Uterus (tissue), 4 donors: ENCODE measurements around the gene PCIF1. TPM values are rescaled to one million over a fixed set of nuclear protein-coding genes. Genes with fewer than 3 reads are reported as not detected.

Experiments used
- DNase-seq, 2 donors: peaks; one replicate each; pipeline ENCODE4 v3.0.0-alpha.2; 2019 to 2020
- H3K27ac ChIP-seq, 2 donors: fragments of 200-600 bp; sonication (generic); 1 replicate in 1 of 2; 2 replicates in 1 of 2; pipeline ENCODE4 v1.5.1; 2016 to 2018
- H3K27me3 ChIP-seq, 2 donors: fragments of 200-600 bp; sonication (generic); one replicate each; pipeline ENCODE4 v1.5.1; 2018 to 2019; ENCODE audit warnings: control low read depth in 1 of 2
- H3K36me3 ChIP-seq, 2 donors: fragments of 200-600 bp; sonication (generic); one replicate each; pipeline ENCODE4 v1.5.1; 2019; ENCODE audit warnings: control low read depth in 1 of 2
- H3K4me1 ChIP-seq, 2 donors: fragments of 200-600 bp; sonication (generic); one replicate each; pipeline ENCODE4 v1.5.1; 2018 to 2019; ENCODE audit warnings: control low read depth in 1 of 2
- H3K4me3 ChIP-seq, 2 donors: fragments of 200-600 bp; sonication (generic); 1 replicate in 1 of 2; 2 replicates in 1 of 2; pipeline ENCODE4 v1.5.1; 2018 to 2019; ENCODE audit warnings: mild to moderate bottlenecking in 1 of 2
- H3K9me3 ChIP-seq, 2 donors: fragments of 200-600 bp; sonication (generic); one replicate each; pipeline ENCODE4 v1.5.1; 2019; ENCODE audit warnings: control low read depth in 1 of 2
- POLR2A ChIP-seq, 2 donors: fragments of 450-650 bp; IDR thresholded peaks; one replicate each; pipeline ENCODE4 v1.6.1; 2016; ENCODE audit warnings: antibody characterized with exemption in 2 of 2, mild to moderate bottlenecking in 1 of 2, moderate library complexity in 1 of 2
- intact Hi-C: fragments of 100-400 bp; cut with DNase I; formaldehyde crosslinking; loops from one replicate; pipeline ENCODE4 v1.15.1; 2023; ENCODE audit warnings: low total_unique reads
- total RNA-seq, 4 donors: library from RNA; depleted of rRNA in 3 of 4; stranded (reverse); fragments of >200 nt in 3 of 4; gene quantifications; one replicate each; pipeline versions ENCODE4 v1.1.0 to v1.2.4, GENCODE V29; 2014 to 2023
- TF ChIP-seq, protein P1 (sequence below), 4 experiments: fragments of 200-600 bp in 2 of 4; fragments of 450-650 bp in 2 of 4; sonication (generic) in 2 of 4; IDR thresholded peaks; one replicate each; pipeline ENCODE4 v1.5.1; 2016 to 2019; ENCODE audit warnings: antibody characterized with exemption in 4 of 4, mild to moderate bottlenecking in 2 of 4, moderate library complexity in 1 of 4
- donor health status: DM: yes; HTN: yes; CAD: no.

Gene PCIF1
- total RNA-seq, 4 donors from 2014 or later: 11.0 to 71.0 (median 40.0) TPM

DNA sequence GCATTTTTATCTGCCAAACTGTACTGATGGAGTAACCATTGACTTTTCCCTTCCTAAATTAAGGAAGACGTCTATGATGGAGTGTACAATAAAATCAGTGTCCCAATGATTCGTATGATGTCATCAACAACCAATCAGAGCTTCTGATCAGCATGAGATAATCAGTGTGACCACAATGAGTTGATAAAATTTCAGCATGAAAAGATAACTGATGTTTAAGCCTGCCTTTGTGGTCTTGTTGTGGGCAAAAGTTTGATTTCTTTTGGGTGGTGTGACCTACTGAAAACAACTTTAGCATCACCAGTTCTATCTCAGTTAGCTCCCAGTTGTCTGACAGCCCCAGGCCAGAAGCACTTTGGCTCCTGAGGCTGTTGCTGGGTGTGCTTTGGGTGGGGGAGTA, 3.3 kb downstream of the PCIF1 start:
- Histone ChIP-seq H3K27me3 (no peaks in the 10 kb centered on the region), H3K4me1 (peaks cover 3 to 6% of the 10 kb centered on the region in 2 donors), H3K9me3 (no peaks in the 10 kb centered on the region), H3K4me3 (no peak overlapping the region), H3K27ac (peak overlapping the region; percentile 2 to 99), H3K36me3 (no peaks in the 10 kb centered on the region)
- TF ChIP-seq POLR2A (IDR thresholded peaks at IDR 0.05): no peak
- TF ChIP-seq, protein P1, sequence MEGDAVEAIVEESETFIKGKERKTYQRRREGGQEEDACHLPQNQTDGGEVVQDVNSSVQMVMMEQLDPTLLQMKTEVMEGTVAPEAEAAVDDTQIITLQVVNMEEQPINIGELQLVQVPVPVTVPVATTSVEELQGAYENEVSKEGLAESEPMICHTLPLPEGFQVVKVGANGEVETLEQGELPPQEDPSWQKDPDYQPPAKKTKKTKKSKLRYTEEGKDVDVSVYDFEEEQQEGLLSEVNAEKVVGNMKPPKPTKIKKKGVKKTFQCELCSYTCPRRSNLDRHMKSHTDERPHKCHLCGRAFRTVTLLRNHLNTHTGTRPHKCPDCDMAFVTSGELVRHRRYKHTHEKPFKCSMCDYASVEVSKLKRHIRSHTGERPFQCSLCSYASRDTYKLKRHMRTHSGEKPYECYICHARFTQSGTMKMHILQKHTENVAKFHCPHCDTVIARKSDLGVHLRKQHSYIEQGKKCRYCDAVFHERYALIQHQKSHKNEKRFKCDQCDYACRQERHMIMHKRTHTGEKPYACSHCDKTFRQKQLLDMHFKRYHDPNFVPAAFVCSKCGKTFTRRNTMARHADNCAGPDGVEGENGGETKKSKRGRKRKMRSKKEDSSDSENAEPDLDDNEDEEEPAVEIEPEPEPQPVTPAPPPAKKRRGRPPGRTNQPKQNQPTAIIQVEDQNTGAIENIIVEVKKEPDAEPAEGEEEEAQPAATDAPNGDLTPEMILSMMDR (IDR thresholded peaks at IDR 0.05): no peak
- DNase-seq: no peak
- intact Hi-C loops: no loop called here

DNA sequence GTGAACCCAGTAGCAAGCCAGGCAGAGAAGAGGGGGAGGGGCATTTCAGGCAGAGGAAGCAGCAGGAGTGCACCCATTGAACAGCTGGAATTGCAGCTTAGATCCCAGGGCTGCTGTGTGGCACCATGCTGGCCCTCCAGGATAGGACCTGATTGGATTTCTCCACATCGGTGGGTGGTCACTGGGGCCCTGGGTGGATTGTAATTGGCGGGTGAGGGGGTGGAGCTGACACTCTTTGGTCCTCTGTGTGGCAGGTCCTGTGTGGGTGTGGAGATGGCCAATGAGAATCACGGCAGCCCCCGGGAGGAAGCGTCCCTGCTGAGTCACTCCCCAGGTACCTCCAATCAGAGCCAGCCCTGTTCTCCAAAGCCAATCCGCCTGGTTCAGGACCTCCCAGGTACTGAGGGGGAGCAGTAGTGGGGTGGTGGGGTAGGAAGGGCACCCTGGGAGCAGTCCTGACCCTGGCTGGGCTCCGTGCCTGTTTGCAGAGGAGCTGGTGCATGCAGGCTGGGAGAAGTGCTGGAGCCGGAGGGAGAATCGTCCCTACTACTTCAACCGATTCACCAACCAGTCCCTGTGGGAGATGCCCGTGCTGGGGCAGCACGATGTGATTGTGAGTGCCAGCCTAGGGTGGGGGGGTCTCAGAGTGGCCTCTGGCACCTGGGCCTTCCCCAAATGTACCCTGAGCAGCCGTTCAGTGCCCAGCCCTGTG, 4.4 kb downstream of the PCIF1 start:
- TF ChIP-seq, protein P1 (IDR thresholded peaks at IDR 0.05): no peak
- no peak for TF ChIP-seq POLR2A (IDR thresholded peaks at IDR 0.05)
- Histone ChIP-seq H3K27me3 (no peaks in the 10 kb centered on the region), H3K9me3 (no peaks in the 10 kb centered on the region), H3K36me3 (no peaks in the 10 kb centered on the region), H3K4me1 (peaks cover 3 to 6% of the 10 kb centered on the region in 2 donors), H3K4me3 (no peak overlapping the region), H3K27ac (no peak overlapping the region)
- intact Hi-C loops: no loop called here
- no peak for DNase-seq

DNA sequence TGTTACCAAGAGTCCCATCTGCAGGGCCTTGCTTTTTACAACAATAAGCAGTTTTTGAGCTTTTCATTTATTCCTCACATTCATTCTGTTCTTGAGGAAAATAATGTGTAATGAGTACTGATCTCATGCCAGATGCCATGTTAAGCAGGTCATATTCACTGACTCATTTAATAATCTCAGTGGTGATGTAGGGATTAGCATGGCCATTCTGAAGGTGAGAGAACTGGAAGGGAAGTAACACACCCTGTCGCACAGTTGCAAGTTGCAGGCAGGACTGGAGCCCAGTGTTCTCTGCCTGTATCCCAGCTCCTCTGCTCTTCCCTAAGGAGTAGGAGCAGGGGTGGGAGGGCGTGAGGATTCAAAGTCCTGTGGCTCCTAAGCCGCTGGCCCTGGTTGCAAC, 5.6 kb downstream of the PCIF1 start:
- Histone ChIP-seq H3K4me3 (no peak overlapping the region), H3K27ac (no peak overlapping the region), H3K4me1 (peaks cover 3 to 6% of the 10 kb centered on the region in 2 donors), H3K36me3 (no peaks in the 10 kb centered on the region), H3K27me3 (no peaks in the 10 kb centered on the region), H3K9me3 (no peaks in the 10 kb centered on the region)
- TF ChIP-seq, protein P1 (IDR thresholded peaks at IDR 0.05): no peak
- TF ChIP-seq POLR2A (IDR thresholded peaks at IDR 0.05): no peak
- no peak for DNase-seq
- intact Hi-C loops: no loop called here

DNA sequence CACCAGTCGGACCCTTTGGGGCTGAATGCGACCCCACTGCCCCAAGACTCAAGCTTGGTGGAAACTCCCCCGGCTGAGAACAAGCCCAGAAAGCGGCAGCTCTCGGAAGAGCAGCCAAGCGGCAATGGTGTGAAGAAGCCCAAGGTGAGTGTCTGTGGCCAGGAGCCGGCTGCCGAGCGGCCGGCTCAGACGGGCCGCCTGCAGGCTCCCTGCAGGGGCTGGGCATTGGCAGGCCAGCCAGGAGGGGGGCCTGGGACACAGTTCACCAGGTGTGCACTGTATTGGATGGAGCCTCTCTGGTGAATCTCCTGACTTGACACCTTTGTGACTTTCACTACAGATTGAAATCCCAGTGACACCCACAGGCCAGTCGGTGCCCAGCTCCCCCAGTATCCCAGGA, 6.0 kb downstream of the PCIF1 start:
- Histone ChIP-seq H3K4me3 (no peak overlapping the region), H3K36me3 (no peaks in the 10 kb centered on the region), H3K4me1 (peaks cover 3 to 6% of the 10 kb centered on the region in 2 donors), H3K27me3 (no peaks in the 10 kb centered on the region), H3K27ac (no peak overlapping the region), H3K9me3 (no peaks in the 10 kb centered on the region)
- no peak for DNase-seq
- no peak for TF ChIP-seq POLR2A (IDR thresholded peaks at IDR 0.05)
- TF ChIP-seq, protein P1 (IDR thresholded peaks at IDR 0.05): no peak
- intact Hi-C loops: no loop called here

DNA sequence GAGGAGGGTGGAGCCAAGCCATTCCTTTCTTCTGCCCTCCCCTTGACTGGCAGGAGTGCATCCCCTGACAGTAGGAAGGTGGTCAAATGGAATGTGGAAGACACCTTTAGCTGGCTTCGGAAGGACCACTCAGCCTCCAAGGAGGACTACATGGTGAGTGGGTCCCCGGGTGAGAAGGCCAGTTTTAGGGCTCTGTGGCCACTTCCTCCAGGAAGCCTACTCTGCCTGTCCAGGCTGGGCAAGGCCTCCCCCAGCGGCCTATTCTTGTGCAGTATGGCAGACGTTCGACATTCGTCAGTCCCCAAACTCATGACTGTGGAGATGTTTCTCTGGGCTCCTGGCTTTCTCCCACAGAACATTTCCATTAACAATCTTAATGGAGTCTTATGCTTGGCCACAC, 9.1 kb downstream of the PCIF1 start:
- Histone ChIP-seq H3K9me3 (no peaks in the 10 kb centered on the region), H3K27me3 (no peaks in the 10 kb centered on the region), H3K4me1 (no peaks in the 10 kb centered on the region), H3K36me3 (no peaks in the 10 kb centered on the region), H3K27ac (no peak overlapping the region), H3K4me3 (no peak overlapping the region)
- intact Hi-C loops: no loop called here
- DNase-seq: no peak
- TF ChIP-seq, protein P1 (IDR thresholded peaks at IDR 0.05): no peak
- no peak for TF ChIP-seq POLR2A (IDR thresholded peaks at IDR 0.05)
